Tibial nerve (tissue), 4 donors: ENCODE data around the gene TP53INP2. TPM values are rescaled to one million over a fixed set of nuclear protein-coding genes. Genes with fewer than 3 reads are reported as not detected.

ENCODE experiments used
- DNase-seq, 2 donors: peaks; one replicate each; pipeline ENCODE4 v3.0.0-alpha.2; 2019; ENCODE audit warnings: low spot score in 2 of 2
- H3K27ac ChIP-seq, 4 donors: fragments of 200-600 bp; sonication (generic) in 3 of 4; one replicate each; pipeline ENCODE4 v1.5.1; 2017 to 2019; ENCODE audit warnings: mild to moderate bottlenecking in 1 of 4
- H3K27me3 ChIP-seq, 2 donors: fragments of 200-600 bp; sonication (generic) in 1 of 2; one replicate each; pipeline versions ENCODE4 v1.5.1 to v1.6.0; 2017 to 2019
- H3K36me3 ChIP-seq, 3 donors: fragments of 200-600 bp; sonication (generic); one replicate each; pipeline ENCODE4 v1.5.1; 2018 to 2019
- H3K4me1 ChIP-seq, 4 donors: fragments of 200-600 bp; sonication (generic) in 3 of 4; one replicate each; pipeline ENCODE4 v1.5.1; 2017 to 2019
- H3K4me3 ChIP-seq, 4 donors: fragments of 200-600 bp; sonication (generic) in 3 of 4; one replicate each; pipeline ENCODE4 v1.5.1; 2017 to 2019; ENCODE audit warnings: mild to moderate bottlenecking in 1 of 4, moderate library complexity in 1 of 4
- H3K9me3 ChIP-seq, 4 donors: fragments of 200-600 bp; sonication (generic) in 3 of 4; one replicate each; pipeline ENCODE4 v1.5.1; 2017 to 2019
- CTCF ChIP-seq, 5 experiments: fragments of 200-600 bp in 3 of 5; fragments of 450-650 bp in 2 of 5; sonication (generic) in 3 of 5; IDR thresholded peaks; one replicate each; pipeline ENCODE4 v1.5.1; 2016 to 2019; ENCODE audit warnings: antibody characterized with exemption in 5 of 5, mild to moderate bottlenecking in 3 of 5, moderate library complexity in 2 of 5
- EP300 ChIP-seq, 2 donors: sonication (generic); formaldehyde crosslinking; IDR thresholded peaks; one replicate each; pipeline ENCODE4 v1.6.1; 2017; ENCODE audit warnings: antibody characterized with exemption in 2 of 2, mild to moderate bottlenecking in 1 of 2
- POLR2A ChIP-seq, 2 donors: fragments of 450-650 bp; IDR thresholded peaks; one replicate each; pipeline ENCODE4 v1.6.1; 2017; ENCODE audit warnings: antibody characterized with exemption in 2 of 2, mild to moderate bottlenecking in 2 of 2, moderate library complexity in 2 of 2
- WGBS, 2 donors: methylation state at CpG; one replicate each; pipeline ENCODE4 v1.1.5; 2018; 5-methylcytosine and 5-hydroxymethylcytosine counted together
- small RNA-seq: library from RNA; depleted of rRNA; stranded (forward); fragments of <200 nt; gene quantifications from one replicate; pipeline ENCODE3, GENCODE V24; 2016
- total RNA-seq, 4 donors: library from RNA; depleted of rRNA; stranded (reverse); fragments of >200 nt; gene quantifications; one replicate each; pipeline ENCODE4 v1.1.0, GENCODE V29; 2016

Gene TP53INP2
- total RNA-seq, 4 donors from 2014 or later, result 11.9 to 19.5 (median 18.1) TPM

GRCh38 chr20:34753706-34754461 is 49.7 kb downstream of the TP53INP2 start:
- H3K36me3 ChIP-seq, result peaks cover 0 to 98% (median 13%) of the 10 kb centered on the region in 3 donors

GRCh38 chr20:34754611-34755010 is 50.5 kb downstream of the TP53INP2 start:
- Histone ChIP-seq H3K9me3 (no peaks in the 10 kb centered on the region), H3K4me1 (no peaks in the 10 kb centered on the region), H3K36me3 (peaks cover 0 to 98% (median 12%) of the 10 kb centered on the region in 3 donors), H3K4me3 (no peak overlapping the region), H3K27me3 (no peaks in the 10 kb centered on the region), H3K27ac (no peak overlapping the region)
- DNase-seq, result no peak
- TF ChIP-seq CTCF (IDR thresholded peaks at IDR 0.05) (no peak), POLR2A (IDR thresholded peaks at IDR 0.05) (no peak), EP300 (IDR thresholded peaks at IDR 0.05) (no peak)
- 61 to 62% methylated on average over 4 of the region's 4 CpGs for WGBS, 2 donors

More at GRCh38 chr20:34753706-34754461, 49.7 kb downstream of the TP53INP2 start:
- Histone ChIP-seq H3K27ac (no peak overlapping the region), H3K9me3 (no peaks in the 10 kb centered on the region), H3K4me3 (no peak overlapping the region), H3K4me1 (no peaks in the 10 kb centered on the region), H3K27me3 (no peaks in the 10 kb centered on the region)
- TF ChIP-seq EP300 (IDR thresholded peaks at IDR 0.05) (no peak), CTCF (IDR thresholded peaks at IDR 0.05) (no peak), POLR2A (IDR thresholded peaks at IDR 0.05) (no peak)
- WGBS, 2 donors, result 71 to 77% methylated on average over 2 of the region's 2 CpGs
- no peak for DNase-seq

- Histone ChIP-seq H3K36me3 (peaks cover 0 to 97% (median 4%) of the 10 kb centered on the region in 3 donors), H3K27me3 (no peaks in the 10 kb centered on the region), H3K4me3 (no peak overlapping the region), H3K4me1 (no peaks in the 10 kb centered on the region), H3K9me3 (no peaks in the 10 kb centered on the region), H3K27ac (no peak overlapping the region)
- TF ChIP-seq EP300 (IDR thresholded peaks at IDR 0.05) (no peak), POLR2A (IDR thresholded peaks at IDR 0.05) (no peak), CTCF (IDR thresholded peaks at IDR 0.05) (no peak)
- 92 to 97% methylated on average over 1 of the region's 1 CpG for WGBS, 2 donors
- no peak for DNase-seq
Measured at GRCh38 chr20:34755367-34755766, 51.2 kb downstream of the TP53INP2 start.

GRCh38 chr20:34762031-34762555 is 57.9 kb downstream of the TP53INP2 start:
- Histone ChIP-seq H3K9me3 (no peaks in the 10 kb centered on the region), H3K27ac (no peak overlapping the region), H3K4me3 (no peak overlapping the region), H3K36me3 (peaks cover 2 to 93% (median 3%) of the 10 kb centered on the region in 3 donors), H3K27me3 (no peaks in the 10 kb centered on the region), H3K4me1 (no peaks in the 10 kb centered on the region)
- no peak for DNase-seq
- TF ChIP-seq POLR2A (IDR thresholded peaks at IDR 0.05) (no peak), EP300 (IDR thresholded peaks at IDR 0.05) (no peak), CTCF (IDR thresholded peaks at IDR 0.05) (no peak)
- WGBS, 2 donors, result 0 to 2% methylated on average over 1 of the region's 1 CpG

Small RNAs within 50 kb of the gene (small RNA-seq; reads per million reads assigned to genes)
- gene AL118520.1, result not detected

Other genes with a start within 250 kb of the TP53INP2 start
- 100 to 1,000 TPM; 145 to 188 (median 170) TPM for gene DYNLRB1, start 187.9 kb upstream of the TP53INP2 start, total RNA-seq
- gene MAP1LC3A, start 145.6 kb upstream of the TP53INP2 start, total RNA-seq, result 100 to 1,000 TPM in 2 of 4 donors, 10 to 100 TPM in 2; 62.4 to 139 (median 106) TPM
- gene PIGU, start 27.3 kb upstream of the TP53INP2 start, total RNA-seq, result 10 to 100 TPM; 20.6 to 31.5 (median 27.7) TPM
- 10 to 100 TPM; 16.9 to 26.1 (median 24.0) TPM for gene NCOA6, start 121.3 kb downstream of the TP53INP2 start, total RNA-seq
- gene GGT7, start 168.5 kb downstream of the TP53INP2 start, total RNA-seq, result 10 to 100 TPM; 19.6 to 41.7 (median 28.4) TPM
- 100 to 1,000 TPM in 2 of 4 donors, 10 to 100 TPM in 2; 68.4 to 112 (median 94.3) TPM for gene ACSS2, start 172.3 kb downstream of the TP53INP2 start, total RNA-seq